ENCODE results near the gene PDE3A. TPM values are rescaled to one million over a fixed set of nuclear protein-coding genes. Genes with fewer than 3 reads are reported as not detected.

The PDE3A gene
- total and polyA plus RNA-seq, 2 of the 4 experiments (the other 2 are of a cell fraction): 0.09 to 0.18 TPM

- H3K4me2 ChIP-seq (ENCODE audit: low read depth, low read length): no peak overlapping the region
- in situ Hi-C loops (cut with MboI; ENCODE audit: low sequenced_read_pairs): no loop called here
- no peaks in the 10 kb centered on the region for H4K20me1 ChIP-seq (ENCODE audit: insufficient read depth, low read length)
- H3K4ac ChIP-seq (ENCODE audit: low read depth, low read length): no peak overlapping the region
- H3K36me3 ChIP-seq (ENCODE audit: control insufficient read depth, insufficient read depth, low read length): no peaks in the 10 kb centered on the region
- H3K56ac ChIP-seq (ENCODE audit: extremely low read depth, insufficient read depth, low read length): peak overlapping the region; percentile 31; the same call in 1 of the 2 replicates
- POLR2A ChIA-PET (ENCODE audit: unreplicated experiment): no interaction called here
- no peaks in the 10 kb centered on the region; the same call in 1 of the 2 replicates for H3K4me1 ChIP-seq (ENCODE audit: control insufficient read depth, insufficient read depth, low read length)
- no peak overlapping the region for H3K4me3 ChIP-seq (ENCODE audit: insufficient read depth, low read depth, low read length)
- H3K9ac ChIP-seq (ENCODE audit: low read depth, low read length): no peak overlapping the region; the same call in 1 of the 2 replicates
- no peak overlapping the region for H2BK15ac ChIP-seq (ENCODE audit: low read depth, low read length)
- WGBS, 2 experiments (ENCODE audit: extremely low coverage in 2 of 2, insufficient read length in 1 of 2): no CpG with 5 or more reads among the region's 2 CpGs
- no peaks in the 10 kb centered on the region for H3K9me3 ChIP-seq (ENCODE audit: control insufficient read depth, insufficient read depth, low read length)
- dilution Hi-C loops (cut with HindIII; ENCODE audit: low sequenced_read_pairs, unreplicated experiment): no loop called here
- peak; percentile 52 for ATAC-seq (ENCODE audit: low read depth)
- BruUV-seq (replicated peaks): no TSS peak
- peak overlapping the region; percentile 59 for H2BK5ac ChIP-seq (ENCODE audit: low read depth, low read length, poor library complexity, severe bottlenecking)
- no peak overlapping the region for H2AK9ac ChIP-seq (replicated peaks; ENCODE audit: low read depth, low read length, poor library complexity)
- H3K79me1 ChIP-seq (ENCODE audit: low read depth in 1 of 2, low read length in 2 of 2): no peaks in the 10 kb centered on the region
- no peak overlapping the region for H4K91ac ChIP-seq (ENCODE audit: insufficient read depth, low read depth, low read length)
- H2AFZ ChIP-seq (replicated peaks; ENCODE audit: low read length, poor library complexity): no peak overlapping the region
- H3K27me3 ChIP-seq (ENCODE audit: control insufficient read depth, insufficient read depth, low read length): no peaks in the 10 kb centered on the region
- no peaks in the 10 kb centered on the region for H3K9me1 ChIP-seq (ENCODE audit: insufficient read depth, low read length)
- H2BK120ac ChIP-seq (ENCODE audit: low read depth, low read length): no peak overlapping the region
- H3K14ac ChIP-seq (replicated peaks; ENCODE audit: low read depth, low read length): no peak overlapping the region
- peak overlapping the region; percentile 34; the same call in 1 of the 2 replicates for H3K18ac ChIP-seq (ENCODE audit: low read depth, low read length)
- peak overlapping the region in 1 of 2 experiments; percentile 2; a peak in 2 of 4 replicates for H4K8ac ChIP-seq (ENCODE audit: low read depth in 2 of 2, low read length in 2 of 2)
- intact Hi-C loops (cut with micrococcal nuclease): loop anchor here (1.0 to 5.0 kb wide), 6 partner anchors 137 to 863 kb away; no protein-coding TSS in a partner anchor
- TF ChIP-seq RAD21 (IDR thresholded peaks at IDR 0.05; ENCODE audit: low read length) (peak; percentile 54), SMC3 (IDR thresholded peaks at IDR 0.05; ENCODE audit: low read depth, low read length) (peak; percentile 56), CHD1 (IDR thresholded peaks at IDR 0.05; ENCODE audit: low read depth, low read length) (no peak), CTCF (conservative IDR thresholded peaks at IDR 0.05; ENCODE audit: low read depth, low read length) (peak; percentile 66), MAFK (IDR thresholded peaks at IDR 0.05; ENCODE audit: low read depth, low read length) (no peak), POLR2A (IDR thresholded peaks at IDR 0.05; ENCODE audit: low read depth, low read length) (no peak)
- H3K23ac ChIP-seq (ENCODE audit: low read depth, low read length): no peak overlapping the region
- H2BK20ac ChIP-seq (ENCODE audit: low read depth, low read length): no peak overlapping the region
- H3K27ac ChIP-seq (ENCODE audit: insufficient read depth, low read length): no peak overlapping the region
- peak; percentile 73 for DNase-seq
- CTCF ChIA-PET: interaction anchor here (0.6 to 1.9 kb wide), 11 partner anchors 14 to 1213 kb away, joined by 3 to 7 read pairs (median 4); no protein-coding TSS in a partner anchor
- no peak overlapping the region for H2AK5ac ChIP-seq (ENCODE audit: low read depth, low read length)
- no peak overlapping the region for H4K5ac ChIP-seq (ENCODE audit: low read depth, low read length)
Observed at GRCh38 chr12:20601668-20602280, 233.4 kb downstream of the PDE3A start.

Measured in IMR-90 (cell line).